ENCODE measurements around the gene BACH2.
"Not testable (repeated sequence)": the region's sequence is repeated elsewhere in the genome, so short reads cannot be mapped to it uniquely, and the experiment has no call there.

Gene BACH2

DNA sequence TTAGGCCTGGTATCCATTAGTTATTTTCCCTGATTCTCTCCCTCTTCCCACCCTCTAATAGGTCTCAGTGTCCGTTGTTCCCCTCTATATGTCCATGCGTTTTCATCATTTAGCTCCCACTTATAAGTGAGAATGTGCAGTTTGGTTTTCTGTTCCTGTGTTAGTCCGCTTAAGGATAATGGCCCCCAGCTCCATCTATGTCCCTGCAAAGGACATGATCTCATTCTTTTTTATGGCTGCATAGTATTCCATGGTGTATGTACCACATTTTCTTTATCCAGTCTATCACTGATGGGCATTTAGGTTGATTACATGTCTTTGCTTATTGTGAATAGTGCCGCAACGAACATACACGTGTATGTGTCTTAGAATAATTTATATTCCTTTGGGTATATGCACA lies 14.4 kb downstream of the BACH2 start:
- DNase-seq (ENCODE audit: low read depth in 2 of 3, low spot score in 2 of 3), result not testable (repeated sequence)

DNA sequence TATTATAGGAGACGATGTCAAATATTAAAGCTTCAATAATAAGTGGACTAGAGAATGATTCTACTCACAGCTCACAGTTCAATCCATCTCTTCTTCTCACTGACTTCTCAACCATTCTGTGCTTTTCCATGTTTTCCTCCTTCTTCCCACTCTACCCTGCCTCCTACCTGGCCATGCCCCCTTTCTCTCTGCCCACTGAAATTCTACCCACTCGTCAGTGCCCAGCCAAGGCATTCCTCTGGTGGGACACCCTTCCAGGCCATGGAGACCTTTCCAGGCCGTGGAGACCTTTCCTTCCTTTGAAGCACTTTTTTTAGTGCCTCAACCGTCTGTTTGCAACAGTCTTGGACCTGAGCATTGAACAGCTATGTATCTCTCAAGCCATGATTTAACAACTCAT lies 18.5 kb downstream of the BACH2 start:
- DNase-seq (ENCODE audit: low read depth in 2 of 3, low spot score in 2 of 3), result no peak

DNA sequence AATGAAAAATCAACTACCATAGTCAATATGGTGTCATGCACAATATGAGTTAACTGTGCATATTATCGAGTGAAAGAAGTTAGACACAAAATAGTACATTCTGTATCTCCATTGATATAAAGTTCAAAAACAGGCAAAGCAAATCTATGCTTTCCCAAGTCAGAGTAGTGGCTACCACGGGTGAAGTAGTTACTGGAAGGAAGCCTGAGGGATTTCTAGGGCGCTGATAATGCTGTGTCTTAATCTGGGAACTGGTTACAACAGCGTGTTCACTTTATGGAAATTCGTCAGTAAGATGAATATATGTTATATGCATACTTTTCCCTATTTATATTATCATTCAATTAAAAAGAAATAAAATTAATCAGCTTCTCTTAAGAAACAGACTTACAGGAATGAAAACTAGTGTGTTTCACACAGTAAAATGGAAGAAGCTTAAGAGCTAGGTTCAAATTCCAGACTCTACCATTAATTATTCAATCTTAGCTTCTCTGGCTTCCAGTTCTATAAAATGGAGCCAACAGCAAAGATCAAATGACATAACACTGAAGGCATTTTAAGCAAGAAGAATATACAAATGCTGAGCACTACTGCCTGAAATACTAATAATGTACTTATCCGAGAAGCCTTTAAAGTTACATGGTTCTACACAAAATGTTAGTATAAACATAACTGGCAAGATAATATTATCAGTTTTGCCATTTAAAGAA lies 19.2 kb downstream of the BACH2 start:
- no peak for DNase-seq (ENCODE audit: low read depth in 2 of 3, low spot score in 2 of 3)

DNA sequence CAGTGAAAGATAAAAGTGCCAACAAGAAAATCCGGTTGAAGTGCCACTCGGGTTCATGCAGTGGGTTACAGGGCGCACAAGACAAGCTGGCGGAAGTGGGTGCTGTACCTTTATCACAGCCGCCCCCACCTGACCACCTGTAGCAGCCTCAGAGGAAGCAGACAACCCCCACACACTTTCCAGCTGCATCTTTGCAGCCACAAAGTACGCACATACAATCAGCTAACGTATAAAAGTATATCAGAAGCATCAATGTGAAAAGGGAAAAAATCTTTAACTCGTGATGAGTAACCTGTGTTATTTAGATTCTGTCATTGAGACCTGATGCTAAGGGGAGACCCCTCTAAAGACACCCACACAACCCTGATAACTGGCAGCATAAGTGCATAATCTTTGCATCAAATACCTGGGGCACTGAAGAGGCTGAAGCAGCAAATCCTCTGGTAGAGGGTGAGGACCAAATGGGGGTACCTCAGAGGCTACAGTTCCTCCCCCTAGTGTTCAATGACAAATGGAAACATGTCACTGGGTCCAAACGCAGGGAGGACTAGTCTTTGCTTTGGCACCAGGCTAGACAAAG lies 22.1 kb downstream of the BACH2 start:
- DNase-seq (ENCODE audit: low read depth in 2 of 3, low spot score in 2 of 3), result peak in 2 of 3 experiments; percentile 71 to 74

DNA sequence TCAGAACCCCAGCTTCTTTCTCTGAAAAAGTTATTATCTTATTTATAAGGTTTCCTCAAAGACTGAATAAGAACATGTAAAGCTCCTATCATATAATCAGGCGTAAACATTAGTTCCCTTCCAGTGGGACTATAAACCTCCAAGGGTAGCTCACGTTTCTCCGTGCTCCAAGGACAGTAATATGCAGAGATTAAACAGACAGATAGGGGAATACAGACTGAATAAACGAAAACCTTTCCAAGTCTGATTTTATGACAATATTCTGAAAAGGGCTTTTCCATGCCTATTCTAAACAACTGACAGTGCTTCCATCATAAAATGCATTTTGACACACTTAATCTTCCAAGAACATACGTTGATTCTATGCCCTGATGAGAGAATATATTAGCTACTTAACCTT lies 22.8 kb downstream of the BACH2 start:
- DNase-seq (ENCODE audit: low read depth in 2 of 3, low spot score in 2 of 3), result no peak

DNA sequence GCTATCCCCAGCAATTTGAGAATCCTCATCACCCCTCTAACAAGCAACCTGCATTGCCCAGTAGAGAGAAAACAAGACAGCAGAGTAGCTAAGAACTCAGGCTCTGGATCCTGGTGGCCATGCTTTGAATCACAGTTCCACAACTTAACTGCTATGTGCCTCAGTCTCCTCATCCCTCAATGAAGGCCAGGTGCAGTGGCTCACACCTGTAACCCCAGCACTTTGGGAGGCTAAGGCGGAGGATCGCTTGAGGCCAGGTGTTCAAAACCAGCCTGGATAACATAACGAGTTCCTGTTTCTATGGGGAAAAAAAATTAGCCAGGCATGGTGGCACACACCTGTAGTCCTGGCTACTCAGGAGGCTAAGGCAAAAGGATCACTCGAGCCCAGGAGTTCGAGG lies 23.7 kb downstream of the BACH2 start:
- DNase-seq (ENCODE audit: low read depth in 2 of 3, low spot score in 2 of 3), result no peak

DNA sequence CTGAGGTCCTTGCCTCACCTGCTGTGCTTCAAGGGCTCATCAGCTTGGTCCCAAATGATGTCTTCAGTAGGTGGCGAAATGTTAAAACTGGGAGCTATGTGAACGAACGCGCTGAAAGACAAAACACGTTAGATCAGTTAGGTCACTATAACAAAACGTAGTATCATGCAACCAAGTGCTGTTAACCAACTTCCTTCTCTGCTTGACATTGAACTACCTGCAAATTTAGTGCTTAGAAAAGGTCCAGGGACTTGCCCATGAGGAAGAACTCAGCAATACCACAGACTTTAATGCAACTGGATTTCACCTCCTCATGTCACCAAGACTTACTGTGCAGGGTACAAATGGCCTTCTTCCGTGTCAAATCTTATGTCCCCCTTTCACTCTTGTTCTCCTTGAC lies 24.8 kb downstream of the BACH2 start:
- no peak for DNase-seq (ENCODE audit: low read depth in 2 of 3, low spot score in 2 of 3)

DNA sequence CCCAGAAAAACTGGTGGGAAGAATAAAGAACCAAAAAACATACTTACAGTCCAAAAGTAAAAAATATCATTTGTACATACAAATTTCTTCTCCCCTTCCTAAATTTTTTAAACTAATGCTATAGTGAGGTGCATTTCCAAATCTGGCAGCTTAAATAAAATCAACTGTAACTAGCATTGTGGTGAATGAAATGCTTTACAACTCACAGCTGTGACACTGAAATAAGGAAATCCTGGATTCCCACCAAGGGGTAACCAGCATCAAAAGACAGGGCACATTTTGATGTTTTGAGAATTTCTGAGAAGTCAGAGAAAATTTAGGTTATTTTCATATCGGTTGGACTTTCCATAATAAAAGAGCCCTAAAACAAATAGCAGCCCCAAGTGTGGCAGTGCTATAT lies 27.3 kb downstream of the BACH2 start:
- no peak for DNase-seq (ENCODE audit: low read depth in 2 of 3, low spot score in 2 of 3)

DNA sequence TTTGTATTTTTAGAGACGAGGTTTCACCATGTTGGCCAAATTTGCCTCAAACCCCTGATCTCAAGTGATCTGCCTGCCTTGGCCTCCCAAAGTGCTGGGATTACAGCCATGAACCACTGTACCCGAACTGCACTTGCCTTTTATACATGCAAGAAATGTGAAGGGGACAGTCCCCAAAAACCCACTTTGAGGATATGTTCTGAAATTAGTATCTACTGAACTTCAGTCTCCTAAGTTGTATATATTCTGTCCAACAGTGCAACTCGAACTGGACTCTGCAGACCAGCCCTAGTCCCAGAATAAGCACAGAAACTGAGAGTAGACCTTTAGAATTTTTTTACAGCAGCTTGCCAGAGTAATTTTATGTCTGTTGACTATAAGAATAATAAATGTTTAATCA lies 28.5 kb downstream of the BACH2 start:
- no peak for DNase-seq (ENCODE audit: low read depth in 2 of 3, low spot score in 2 of 3)

DNA sequence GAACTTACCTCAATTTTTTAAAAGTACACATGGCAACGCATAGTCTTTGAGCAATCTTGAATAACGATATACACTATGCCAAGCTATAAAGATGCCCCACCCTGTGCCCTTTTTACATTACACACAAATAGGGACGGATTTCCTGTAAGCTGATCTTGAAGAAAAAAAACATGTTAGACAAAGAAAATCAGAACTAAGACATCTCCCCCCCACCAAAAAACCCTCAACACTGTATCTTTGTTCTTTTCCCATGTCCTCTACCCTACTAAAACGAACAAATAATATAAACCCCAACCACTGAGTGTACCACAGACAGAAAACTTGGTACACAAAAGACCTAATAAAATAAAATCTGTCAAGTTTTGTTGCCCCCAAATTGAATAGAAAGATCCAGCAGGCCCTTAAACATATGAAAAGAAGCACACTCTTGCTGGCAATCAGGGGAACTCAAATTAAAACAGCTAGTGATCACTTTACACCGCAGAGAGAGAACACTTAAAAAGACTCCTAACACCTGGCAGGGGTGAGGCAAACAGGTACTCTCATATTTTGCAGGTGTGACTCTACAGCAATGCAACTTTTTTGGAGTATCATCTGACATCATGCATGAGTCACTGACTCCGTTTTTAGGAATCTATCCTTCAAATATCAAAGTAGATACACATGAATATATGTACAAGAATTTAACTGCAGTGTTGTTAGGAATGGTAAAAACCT lies 29.6 kb downstream of the BACH2 start:
- DNase-seq (ENCODE audit: low read depth in 2 of 3, low spot score in 2 of 3), result no peak

DNA sequence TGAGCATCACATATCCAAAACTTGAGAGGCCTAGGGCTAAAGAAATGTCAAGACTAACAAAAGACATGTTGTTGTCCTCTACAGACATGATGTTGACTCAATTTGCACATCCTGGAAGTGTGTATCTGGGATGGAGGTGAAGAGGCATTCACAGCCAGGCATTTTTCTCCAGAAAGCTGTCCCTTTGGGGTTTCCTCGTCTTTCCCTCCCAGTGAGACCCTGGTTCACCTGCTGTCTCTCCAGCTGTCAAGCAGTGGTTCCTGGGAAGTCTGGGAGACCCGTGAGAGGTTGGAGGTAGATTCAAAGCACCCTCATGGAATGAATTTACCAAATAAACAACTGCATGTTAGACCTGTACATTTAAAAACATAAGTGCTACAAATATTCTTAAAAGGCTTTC lies 32.1 kb downstream of the BACH2 start:
- no peak for DNase-seq (ENCODE audit: low read depth in 2 of 3, low spot score in 2 of 3)

DNA sequence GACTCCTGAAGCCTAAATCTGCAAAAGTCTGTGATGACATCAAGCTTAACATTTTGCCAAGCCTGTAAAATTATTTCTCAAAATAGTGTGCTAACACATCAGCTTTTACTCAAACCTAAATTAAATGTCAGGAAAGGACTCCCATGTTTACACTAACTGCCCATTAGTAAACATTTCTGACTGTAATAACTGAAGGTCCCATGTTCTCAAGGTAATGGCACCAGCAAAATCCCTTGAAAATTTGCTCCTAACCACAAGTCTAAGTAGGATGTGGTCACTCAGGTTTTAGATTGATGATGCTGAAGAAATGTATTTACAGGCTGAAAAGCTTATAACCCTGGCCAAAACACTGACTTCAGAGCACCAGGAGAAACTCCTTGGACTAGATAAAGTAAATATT lies 33.0 kb downstream of the BACH2 start:
- DNase-seq (ENCODE audit: low read depth in 2 of 3, low spot score in 2 of 3), result no peak

DNA sequence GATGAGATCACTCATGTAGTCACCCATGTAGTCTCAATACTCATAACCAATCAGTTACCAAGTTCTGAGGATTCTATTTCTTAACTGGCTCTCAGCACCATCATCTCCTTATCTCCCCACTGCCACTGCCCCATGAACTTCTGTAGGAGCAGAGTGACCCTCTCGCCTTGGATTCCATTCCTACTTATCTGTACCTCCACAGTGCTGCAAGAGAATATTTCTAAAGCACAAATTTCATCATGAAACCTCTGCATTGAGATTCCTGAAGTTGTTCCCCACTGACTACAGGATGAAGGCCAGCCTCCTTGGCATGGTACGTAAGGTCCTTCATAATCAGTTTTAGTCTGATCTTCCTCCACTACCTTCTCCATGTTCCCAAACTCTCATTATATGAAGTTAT lies 34.8 kb downstream of the BACH2 start:
- no peak for DNase-seq (ENCODE audit: low read depth in 2 of 3, low spot score in 2 of 3)

DNA sequence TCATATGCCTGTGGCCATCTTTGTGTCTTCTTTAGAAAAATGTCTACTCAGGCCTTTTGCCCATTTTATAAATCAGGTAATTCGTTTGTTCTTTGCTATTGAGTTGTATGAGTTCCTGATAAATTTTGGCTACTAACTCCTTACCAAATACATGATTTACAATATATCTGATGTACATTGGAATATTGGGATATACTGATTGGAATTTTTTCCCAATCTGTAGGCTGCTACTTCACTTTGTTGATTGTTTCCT lies 39.2 kb downstream of the BACH2 start:
- DNase-seq (ENCODE audit: low read depth in 2 of 3, low spot score in 2 of 3), result no peak

DNA sequence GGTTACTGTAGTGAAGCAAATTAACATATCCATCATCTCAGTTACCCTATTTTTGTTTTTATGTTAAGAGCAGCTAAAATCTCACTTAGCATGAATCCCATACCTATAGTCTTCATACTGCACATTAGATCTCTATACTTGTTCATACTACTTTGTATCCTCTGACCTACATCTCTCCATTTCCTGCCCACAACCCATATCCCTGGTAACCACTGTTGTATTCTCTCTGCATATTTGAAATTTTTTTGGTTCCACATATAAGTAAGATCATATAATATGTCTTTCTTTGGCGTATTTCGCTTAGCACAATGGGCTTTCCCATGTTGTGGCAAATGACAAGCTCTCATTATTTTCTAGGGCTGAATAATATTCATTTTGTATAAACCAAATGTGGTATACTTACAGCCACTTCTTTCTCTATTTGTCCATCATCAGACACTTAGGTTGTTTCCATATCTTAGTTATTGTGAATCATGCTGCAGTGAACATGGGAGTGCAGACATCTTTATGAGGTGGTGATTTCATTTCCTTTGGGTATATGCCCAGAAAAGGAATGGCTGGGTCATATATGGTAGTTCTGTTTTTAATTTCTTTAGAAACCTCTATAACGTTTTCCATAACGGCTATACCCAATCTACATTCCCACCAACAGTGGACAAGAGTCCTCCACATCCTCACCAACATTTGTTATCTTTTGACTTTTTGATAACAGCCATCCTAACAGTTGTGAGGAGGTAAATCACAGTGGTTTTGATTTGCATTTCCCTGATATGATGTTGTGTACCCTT lies 39.8 kb downstream of the BACH2 start:
- no peak for DNase-seq (ENCODE audit: low read depth in 2 of 3, low spot score in 2 of 3)

DNA sequence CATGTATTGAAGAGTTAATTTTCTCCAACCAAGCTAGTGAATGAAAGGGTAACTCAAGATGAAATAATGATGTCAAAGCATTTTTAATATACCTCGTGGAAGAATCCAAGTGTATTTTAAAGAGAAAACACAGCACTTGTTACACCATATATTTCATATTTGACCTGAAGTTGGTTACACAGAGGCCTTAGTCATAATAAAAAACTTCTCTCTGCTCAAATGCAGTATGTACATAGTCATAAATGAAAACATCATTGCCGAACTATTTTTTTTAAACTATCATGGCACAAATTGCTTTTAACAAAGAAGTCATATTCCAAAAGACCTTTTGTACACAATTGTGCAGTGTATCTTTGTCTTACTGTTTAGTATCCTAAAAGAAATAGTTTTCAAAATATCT lies 43.0 kb downstream of the BACH2 start:
- no peak for DNase-seq (ENCODE audit: low read depth in 2 of 3, low spot score in 2 of 3)

DNA sequence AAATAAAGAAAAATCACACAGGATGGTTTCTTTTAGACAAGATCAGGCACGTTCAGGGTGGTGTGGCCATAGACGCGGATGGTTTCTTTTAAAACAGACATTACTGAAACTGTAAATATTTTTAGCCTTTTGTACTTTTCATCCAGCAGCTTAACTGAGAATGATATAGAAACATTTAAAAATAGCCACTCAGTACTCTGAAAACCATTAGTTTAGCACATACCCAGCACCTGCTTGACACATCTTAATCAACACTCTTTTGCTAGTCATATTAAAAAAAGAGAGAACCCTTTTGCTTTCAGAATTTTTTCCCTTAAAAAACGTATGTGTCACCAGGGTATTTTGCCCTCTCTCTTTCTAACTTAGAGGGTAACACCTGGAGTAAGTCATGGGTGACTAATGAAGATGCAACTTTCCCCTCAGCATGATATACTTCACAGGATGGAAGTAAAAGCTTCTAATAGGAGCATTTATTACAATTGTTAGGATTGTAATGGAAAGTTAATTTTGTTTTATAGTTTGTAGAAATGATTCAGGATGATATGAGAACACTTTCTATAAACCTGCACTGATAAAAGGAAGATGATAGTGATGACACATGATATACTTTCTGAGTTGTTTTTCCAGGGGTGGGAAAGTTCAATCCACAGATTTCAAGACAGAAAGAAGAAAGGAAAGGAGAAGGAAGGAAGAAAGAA lies 45.2 kb downstream of the BACH2 start:
- no peak for DNase-seq (ENCODE audit: low read depth in 2 of 3, low spot score in 2 of 3)

DNA sequence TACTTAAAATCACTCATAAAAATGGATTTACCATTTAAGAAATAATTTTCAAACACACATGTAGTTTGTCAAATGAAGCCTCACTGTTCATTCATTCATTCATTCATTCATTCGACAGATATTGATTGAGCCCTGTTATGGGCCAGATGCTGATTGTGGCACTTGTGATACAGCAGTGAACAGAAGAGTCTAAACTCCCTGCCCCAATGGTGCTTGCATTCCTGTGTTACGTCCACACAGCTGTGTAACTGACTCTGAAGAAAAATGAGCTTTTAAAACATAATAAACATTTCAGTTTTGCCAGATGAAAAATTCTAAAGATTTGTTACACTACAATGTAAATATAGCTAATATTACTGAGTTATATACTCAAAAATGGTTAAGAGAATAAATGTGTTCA lies 46.2 kb downstream of the BACH2 start:
- no peak for DNase-seq (ENCODE audit: low read depth in 2 of 3, low spot score in 2 of 3)

DNA sequence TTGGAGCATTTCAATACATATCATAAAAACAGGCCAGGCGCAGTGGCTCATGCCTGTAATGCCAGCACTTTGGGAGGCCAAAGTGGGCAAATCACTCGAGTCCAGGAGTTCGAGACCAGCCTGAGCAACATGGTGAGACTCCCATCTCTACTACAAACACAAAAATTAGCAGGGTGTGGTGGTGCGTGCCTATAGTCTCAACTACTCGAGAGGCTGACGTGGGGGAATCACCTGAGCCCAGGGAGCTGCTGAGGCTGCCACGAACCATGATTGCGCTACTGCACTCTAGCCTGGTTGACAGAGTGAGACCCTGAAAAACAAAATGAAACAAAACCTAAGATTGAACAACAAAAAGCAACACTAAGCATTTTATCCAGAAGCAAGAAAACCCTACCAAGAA lies 47.2 kb downstream of the BACH2 start:
- DNase-seq (ENCODE audit: low read depth in 2 of 3, low spot score in 2 of 3), result no peak

DNA sequence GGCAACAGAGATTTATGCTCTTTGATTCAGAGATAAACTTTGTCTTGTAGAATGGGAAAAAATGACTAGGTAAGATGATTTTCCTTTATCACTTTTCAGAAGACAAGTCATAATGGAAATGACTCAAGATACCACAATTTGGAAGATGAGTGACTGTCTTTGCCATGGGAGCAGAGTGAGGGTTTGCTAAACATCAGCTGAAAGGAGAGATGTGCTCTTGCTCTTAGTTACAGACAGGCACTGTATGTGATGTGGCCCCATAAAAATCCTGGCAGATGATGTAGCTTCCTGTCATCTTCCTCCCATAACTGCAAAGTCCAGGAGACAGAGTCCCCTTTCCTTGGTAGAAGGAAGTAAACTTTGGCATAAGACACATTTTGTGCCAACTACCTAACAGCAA lies 47.6 kb downstream of the BACH2 start:
- DNase-seq (ENCODE audit: low read depth in 2 of 3, low spot score in 2 of 3), result no peak

DNA sequence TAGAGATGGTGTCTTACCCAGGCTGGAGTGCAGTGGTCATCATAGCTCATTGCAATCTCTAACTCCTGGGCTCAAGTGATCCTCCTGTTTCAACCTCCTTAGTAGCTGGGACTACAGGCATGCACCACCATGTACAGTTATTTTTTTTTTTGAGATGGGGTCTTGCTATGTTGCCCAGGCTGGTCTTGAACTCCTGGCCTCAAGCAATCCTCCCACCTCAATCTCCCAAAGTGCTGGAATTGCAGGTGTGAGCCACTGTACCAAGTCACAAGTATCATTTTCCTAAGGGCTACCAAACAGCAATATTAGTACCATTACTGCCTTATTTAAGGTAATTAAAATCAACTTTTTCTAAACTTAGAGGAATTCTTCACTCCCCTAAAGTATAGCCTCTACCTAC lies 49.4 kb downstream of the BACH2 start:
- DNase-seq (ENCODE audit: low read depth in 2 of 3, low spot score in 2 of 3), result no peak
